Activated CD4-positive, alpha-beta T cell treated with anti-CD3 and anti-CD28 coated beads, Interleukin-2, Interleukin-6, amounts not matched to agents 100 ng/mL and 50 ng/mL, durations not matched to agents 16 hours and 8 hours (primary cell): ENCODE measurements around the gene NOX3.
"Not testable (repeated sequence)": the region's sequence is repeated elsewhere in the genome, so short reads cannot be mapped to it uniquely, and the experiment has no call there.

Experiments
- DNase-seq: peaks from one replicate; pipeline ENCODE4 v3.0.0-alpha.2; 2020

Gene NOX3

DNA sequence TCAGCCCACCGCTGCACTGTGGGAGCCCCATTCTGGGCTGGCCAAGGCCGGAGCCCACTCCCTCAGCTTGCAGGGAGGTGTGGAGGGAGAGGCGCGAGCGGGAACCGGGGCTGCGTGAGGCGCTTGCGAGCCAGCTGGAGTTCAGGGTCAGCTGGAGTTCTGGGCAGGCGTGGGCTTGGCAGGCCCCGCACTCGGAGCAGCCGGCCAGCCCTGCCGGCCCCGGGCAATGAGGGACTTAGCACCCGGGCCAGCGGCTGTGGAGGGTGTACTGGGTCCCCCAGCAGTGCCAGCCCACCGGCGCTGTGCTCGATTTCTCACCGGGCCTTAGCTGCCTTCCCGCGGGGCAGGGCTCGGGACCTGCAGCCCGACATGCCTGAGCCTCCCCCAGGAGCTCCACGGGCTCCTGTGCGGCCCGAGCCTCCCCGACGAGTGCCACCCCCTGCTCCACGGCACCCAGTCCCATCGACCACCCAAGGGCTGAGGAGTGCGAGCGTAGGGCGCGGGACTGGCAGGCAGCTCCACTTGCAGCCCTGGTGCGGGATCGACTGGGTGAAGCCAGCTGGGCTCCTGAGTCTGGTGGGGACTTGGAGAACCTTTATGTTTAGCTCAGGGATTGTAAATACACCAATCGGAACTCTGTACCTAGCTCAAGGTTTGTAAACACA, 92.5 kb downstream of the NOX3 start:
- DNase-seq = not testable (repeated sequence)

DNA sequence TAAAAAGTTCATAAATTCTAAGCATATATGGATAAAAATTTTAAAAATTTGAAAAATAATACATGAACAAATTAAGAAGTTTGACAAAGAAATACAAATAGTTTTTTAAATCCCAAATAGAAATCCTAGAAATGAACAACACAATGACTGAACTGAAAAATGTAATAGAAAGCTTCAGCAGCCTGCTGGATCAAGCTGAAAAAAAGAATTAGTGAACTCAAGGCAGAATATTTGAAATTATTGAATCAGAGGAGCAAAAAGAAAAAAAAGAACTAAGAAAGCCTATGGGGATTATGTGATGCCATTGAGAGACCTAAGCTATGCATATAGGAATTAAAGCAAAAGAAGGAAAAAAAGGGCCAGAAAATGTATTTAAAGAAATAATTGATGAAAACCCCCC, 101.5 kb downstream of the NOX3 start:
- no peak for DNase-seq

DNA sequence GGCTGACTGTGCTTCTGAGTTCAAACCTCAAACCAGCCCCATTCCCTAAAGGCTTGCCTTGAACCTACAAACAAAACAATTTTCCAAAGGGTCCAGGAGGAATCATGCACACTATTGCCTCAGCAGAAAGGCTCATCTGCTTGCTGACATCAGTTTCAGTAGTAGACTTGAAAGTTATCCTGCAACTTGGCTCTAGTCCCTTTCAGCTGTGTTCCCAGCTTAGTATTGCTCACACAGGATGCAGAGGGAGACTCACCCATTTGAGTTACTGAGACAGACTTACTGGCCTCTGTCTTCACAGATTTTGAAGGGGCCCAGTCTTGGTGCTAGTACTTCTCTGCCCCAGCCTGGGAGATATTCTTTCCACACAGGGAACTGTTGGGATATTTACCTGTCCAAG, 102.8 kb downstream of the NOX3 start:
- no peak for DNase-seq

DNA sequence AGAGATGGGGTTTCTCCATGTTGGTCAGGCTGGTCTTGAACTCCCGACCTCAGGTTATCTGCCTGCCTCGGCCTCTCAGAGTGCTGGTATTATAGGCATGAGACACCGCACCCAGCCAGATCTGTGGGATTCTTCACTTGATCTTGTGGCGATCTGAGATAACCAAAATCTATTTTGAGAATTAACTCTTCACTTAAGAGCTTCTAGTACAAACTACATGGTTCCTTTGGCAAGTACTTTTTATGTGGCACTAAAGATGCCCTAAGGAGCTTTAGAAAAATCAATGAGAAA, 103.6 kb downstream of the NOX3 start:
- no peak for DNase-seq

DNA sequence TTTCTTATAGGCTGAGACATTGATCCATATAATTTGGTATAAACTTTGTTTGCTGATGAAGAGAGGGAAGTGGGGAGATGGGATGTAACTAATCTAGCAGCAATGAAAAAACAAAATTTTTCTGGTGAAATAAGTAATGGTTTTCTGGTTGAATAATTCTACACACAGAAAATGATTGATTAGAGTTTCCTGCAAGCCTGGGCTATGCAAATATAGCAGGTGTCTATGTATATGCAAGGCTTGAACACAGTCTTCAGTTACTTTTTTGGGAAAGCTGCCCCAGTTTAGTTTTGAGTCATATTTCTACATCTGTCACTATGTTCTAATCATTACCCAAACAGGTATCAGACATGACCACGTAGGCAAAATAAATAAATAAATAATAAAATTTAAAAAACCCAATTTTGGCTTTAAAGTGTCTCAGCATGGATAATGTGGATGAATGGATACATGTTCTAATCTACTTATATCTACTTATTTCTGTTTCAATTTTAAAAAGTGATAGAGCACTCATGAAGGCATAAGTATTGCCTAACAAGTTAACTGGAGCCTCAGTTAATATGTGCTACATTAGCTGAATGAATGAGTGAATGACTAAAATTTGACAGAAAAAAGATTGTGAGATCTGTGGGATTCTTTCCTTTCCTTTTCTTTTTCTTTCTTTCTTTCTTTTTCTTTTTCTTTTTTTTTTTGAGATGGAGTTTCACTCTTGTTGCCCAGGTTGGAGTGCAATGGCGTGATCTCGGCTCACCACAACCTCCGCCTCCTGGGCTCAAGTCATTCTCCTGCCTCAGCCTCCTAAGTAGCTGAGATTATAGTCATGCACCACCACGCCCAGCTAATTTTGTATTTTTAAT, 104.1 kb downstream of the NOX3 start:
- DNase-seq = no peak

DNA sequence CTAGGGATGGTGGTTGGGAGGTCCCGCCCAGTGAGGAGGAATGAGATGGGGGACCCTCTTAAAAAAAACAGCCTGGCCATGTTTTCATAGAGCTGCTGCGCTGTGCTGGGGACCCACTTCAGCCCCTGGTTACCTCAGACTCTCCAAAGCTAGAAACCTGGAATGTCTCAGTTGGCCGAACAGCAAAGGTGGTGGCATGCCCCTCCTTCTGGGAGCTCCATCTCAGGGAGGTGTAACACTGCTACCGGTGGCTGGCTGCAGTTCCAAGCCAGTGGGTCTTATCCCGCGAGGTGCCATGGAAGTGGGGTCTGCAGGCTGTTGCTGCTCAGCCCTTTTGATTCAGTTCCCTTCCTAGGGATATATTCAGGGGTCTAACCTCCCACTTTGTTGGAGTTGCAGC, 105.7 kb downstream of the NOX3 start:
- no peak for DNase-seq

DNA sequence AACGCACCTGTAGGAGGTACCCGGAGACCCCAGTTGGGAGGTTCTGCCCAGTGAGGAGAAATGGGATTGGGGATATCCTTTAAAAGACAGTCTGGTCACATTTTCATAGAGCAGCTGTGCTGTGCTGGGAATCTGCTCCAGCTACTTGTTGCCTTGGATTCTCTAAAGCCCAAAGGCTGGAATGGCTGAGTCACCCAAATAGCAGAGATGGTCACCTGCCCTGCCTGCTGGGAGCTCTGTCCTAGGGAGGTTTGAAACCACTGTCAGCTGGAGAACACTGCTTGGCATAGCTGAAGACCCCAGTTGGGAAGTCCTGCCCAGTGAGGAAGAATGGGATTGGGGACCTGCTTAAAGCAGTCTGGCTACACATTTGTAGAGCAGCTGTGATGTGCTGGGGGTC, 106.5 kb downstream of the NOX3 start:
- no peak for DNase-seq

DNA sequence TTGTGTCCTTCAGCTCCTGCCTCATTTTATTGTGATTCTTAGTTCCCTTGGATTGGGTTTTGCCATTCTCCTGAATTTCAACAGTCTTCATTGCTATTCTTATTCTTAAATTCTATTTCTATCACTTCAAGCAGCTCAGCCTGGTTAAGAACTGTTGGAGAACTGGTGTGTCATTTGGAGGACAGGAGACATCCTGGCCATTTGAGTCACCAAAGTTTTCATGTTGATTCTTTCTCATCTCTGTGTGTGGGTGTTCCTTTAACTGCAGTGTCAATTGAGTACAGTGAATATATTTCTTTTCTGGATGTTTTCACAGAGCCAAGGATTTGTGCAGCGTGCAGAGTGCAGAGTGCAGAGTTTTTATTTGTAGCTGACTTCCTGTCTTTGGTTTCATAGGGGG, 107.8 kb downstream of the NOX3 start:
- DNase-seq = no peak

DNA sequence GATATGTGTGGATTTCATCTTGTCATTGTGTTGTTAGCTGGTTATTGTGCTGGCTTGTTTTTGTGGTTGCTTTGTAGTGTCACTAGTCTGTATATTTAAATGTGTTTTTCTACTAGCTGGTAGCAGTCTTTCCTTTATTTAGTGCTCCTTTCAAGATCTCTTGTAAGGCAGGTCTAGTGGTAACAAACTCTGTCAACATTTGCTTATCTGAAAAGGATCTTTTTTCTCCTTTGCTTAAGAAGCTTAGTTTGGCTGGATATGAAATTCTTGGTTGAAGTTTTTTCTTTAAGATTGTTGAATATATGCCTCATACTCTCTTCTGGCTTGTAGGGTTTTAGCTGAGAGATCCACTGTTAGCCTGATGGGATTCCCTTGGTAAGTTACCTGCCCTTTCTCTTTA, 108.7 kb downstream of the NOX3 start:
- no peak for DNase-seq
